ENCODE results near the gene GPR78. TPM values are rescaled to one million over a fixed set of nuclear protein-coding genes. Genes with fewer than 3 reads are reported as not detected.

The GPR78 gene
- total RNA-seq, 1 donor from 2014 or later, result 3.2 TPM

- Mint-ChIP-seq H3K36me3 (no peaks in the 10 kb centered on the region), H3K27ac (no peak overlapping the region), H3K4me1 (peaks cover 22% of the 10 kb centered on the region), H3K9me3 (no peaks in the 10 kb centered on the region), H3K4me3 (no peak overlapping the region), H3K27me3 (ENCODE audit: low read depth) (no peaks in the 10 kb centered on the region)
- no peak for TF ChIP-seq CTCF (IDR thresholded peaks at IDR 0.05; ENCODE audit: unreplicated experiment)
- no peak for DNase-seq (ENCODE audit: low spot score in 2 of 2, unreplicated experiment in 2 of 2)
These were observed 28.2 kb upstream of the GPR78 start for GRCh38 chr4:8552024-8552423.

- Mint-ChIP-seq H3K4me3 (no peak overlapping the region), H3K36me3 (no peaks in the 10 kb centered on the region), H3K27me3 (ENCODE audit: low read depth) (no peaks in the 10 kb centered on the region), H3K9me3 (no peaks in the 10 kb centered on the region), H3K4me1 (peaks cover 16% of the 10 kb centered on the region), H3K27ac (no peak overlapping the region)
- TF ChIP-seq CTCF (IDR thresholded peaks at IDR 0.05; ENCODE audit: unreplicated experiment), result no peak
- DNase-seq (ENCODE audit: low spot score in 2 of 2, unreplicated experiment in 2 of 2), result no peak
These were observed 27.5 kb upstream of the GPR78 start for GRCh38 chr4:8552581-8553205.

GRCh38 chr4:8553216-8553615, 27.0 kb upstream of the GPR78 start:
- Mint-ChIP-seq H3K36me3 (no peaks in the 10 kb centered on the region), H3K27me3 (ENCODE audit: low read depth) (no peaks in the 10 kb centered on the region), H3K4me3 (no peak overlapping the region), H3K4me1 (peaks cover 11% of the 10 kb centered on the region), H3K9me3 (no peaks in the 10 kb centered on the region), H3K27ac (no peak overlapping the region)
- TF ChIP-seq CTCF (IDR thresholded peaks at IDR 0.05; ENCODE audit: unreplicated experiment), result no peak
- no peak for DNase-seq (ENCODE audit: low spot score in 2 of 2, unreplicated experiment in 2 of 2)

DNA sequence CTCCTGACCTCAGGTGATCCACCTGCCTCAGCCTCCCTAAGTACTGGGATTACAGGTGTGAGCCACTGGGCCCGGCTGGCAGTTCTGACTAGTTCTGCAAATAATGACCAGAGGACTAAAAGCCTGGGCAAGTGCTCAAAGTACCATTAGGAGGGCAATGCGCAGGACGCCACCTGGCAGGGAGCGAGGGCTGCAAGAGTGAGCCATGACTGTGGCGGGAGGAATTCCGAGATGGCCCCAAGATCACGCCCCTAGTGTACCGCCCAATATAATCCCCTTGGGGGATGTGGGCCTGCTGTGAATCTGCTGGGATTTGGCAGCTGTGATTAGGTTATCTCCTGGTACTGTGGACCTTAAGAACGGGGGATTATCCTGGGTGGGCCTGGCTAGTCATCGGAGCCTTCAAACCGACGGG, 26.2 kb upstream of the GPR78 start:
- H3K9me3 Mint-ChIP-seq, result no peaks in the 10 kb centered on the region
- no peaks in the 10 kb centered on the region for H3K27me3 Mint-ChIP-seq (ENCODE audit: low read depth)
- H3K4me1 Mint-ChIP-seq, result peaks cover 9% of the 10 kb centered on the region
- TF ChIP-seq CTCF (IDR thresholded peaks at IDR 0.05; ENCODE audit: unreplicated experiment), result no peak
- H3K4me3 Mint-ChIP-seq, result no peak overlapping the region
- no peaks in the 10 kb centered on the region for H3K36me3 Mint-ChIP-seq
- DNase-seq (ENCODE audit: low spot score in 2 of 2, unreplicated experiment in 2 of 2), result no peak
- H3K27ac Mint-ChIP-seq, result no peak overlapping the region

DNA sequence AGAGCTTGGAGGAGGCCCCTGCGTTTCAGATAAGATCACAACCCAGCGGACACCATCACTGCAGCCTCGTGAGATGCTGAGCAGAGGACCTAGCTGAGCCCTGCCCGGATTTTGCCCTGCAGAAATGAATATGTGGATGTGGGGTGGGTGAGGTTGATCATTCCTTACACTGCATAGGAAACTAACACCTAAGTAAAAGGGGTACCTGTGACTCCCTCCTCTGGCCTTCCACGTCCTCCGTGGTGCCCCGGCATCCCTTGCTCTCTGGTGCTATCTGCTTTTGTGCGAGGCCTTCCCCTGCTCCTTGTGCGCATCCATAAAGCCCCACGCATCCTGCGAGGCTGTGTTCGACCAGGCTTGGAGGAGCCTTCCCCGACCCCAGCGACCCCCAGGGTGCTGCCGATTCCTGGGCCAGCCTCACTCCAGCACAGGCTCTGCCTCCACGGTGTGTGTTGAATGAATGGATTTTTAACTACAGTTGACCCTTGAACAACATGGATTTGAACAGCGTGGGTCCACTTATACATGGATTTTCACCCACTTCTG, 25.6 kb upstream of the GPR78 start:
- no peak for TF ChIP-seq CTCF (IDR thresholded peaks at IDR 0.05; ENCODE audit: unreplicated experiment)
- Mint-ChIP-seq H3K27ac (no peak overlapping the region), H3K4me1 (peaks cover 12% of the 10 kb centered on the region), H3K27me3 (ENCODE audit: low read depth) (no peaks in the 10 kb centered on the region), H3K9me3 (no peaks in the 10 kb centered on the region), H3K36me3 (no peaks in the 10 kb centered on the region), H3K4me3 (no peak overlapping the region)
- no peak for DNase-seq (ENCODE audit: low spot score in 2 of 2, unreplicated experiment in 2 of 2)
